ENCODE measurements around the gene PDLIM3.

GRCh38 chr4:185578284-185578683 lies 43.0 kb upstream of the PDLIM3 start:
- TF ChIP-seq TCF7 (IDR thresholded peaks at IDR 0.05; ENCODE audit: borderline replicate concordance) (no peak), CTCF (IDR thresholded peaks at IDR 0.05 in 2 of 3, conservative IDR thresholded peaks at IDR 0.05 in 1 of 3; ENCODE audit: insufficient read depth in 2 of 3, low read depth in 1 of 3, low read length in 3 of 3) (no peak), HCFC1 (IDR thresholded peaks at IDR 0.05; ENCODE audit: low read depth, low read length) (no peak), POLR2A (conservative IDR thresholded peaks at IDR 0.05) (no peak), XRCC4 (IDR thresholded peaks at IDR 0.05; ENCODE audit: extremely low read depth, insufficient read depth, insufficient read length) (no peak)

All from K562 (cell line).